ENCODE measurements around the gene SLAMF9.

SLAMF9 gene

DNA sequence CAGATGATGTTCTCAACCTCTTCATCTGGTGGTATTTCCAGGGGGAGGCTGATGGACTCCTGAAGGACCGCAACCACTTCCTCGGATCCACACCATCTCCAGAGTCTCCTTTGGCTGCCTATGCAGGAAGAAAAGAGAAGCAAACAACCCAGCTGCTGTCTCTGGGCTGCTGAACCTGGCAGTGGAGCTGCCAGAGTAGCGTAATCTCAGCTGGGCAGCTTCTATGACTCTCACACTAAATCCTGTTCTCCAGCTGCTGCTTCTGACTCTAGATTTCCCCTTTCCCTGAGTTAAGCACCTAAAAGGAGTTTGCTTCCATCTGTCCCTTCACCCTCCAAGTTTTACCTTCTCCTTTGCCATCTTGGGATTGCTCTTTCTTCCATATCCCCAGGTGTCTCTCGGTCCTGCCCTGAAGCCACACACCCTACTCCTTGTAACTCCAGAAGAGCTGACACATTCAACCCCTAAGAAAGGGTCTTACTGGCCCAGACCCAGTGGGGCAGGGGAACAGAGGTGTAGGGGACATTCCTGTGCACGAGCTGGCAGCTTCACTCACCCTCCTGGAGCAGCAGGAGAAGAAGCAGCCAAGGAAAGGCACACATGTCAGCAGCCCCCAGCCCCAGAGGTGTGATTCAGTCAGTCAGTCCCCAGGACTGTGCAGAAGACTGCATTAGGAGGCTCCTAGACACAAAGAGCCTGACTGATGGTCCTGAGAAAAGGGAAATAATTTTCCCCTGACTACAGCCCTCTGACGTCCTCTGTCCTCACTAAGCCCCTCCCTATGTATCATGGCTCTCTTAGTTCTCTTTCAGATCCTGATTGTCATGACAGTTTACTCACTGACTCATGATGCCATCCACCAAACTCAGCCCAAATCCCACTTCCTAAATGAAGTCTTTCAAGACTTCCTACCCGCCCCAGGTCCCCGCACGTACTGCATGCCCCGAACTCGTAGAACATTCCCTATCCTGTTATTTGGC is at the start of gene SLAMF9:
Gene SLAMF9, minus strand, starts transcription at position 702 of the 980 bp plus-strand sequence. Its CDS starts 100 bp downstream, at position 602.
- H3K4me3 ChIP-seq (ENCODE audit: low read length): 0 out of 2 replicates have a peak within 1 kb of the TSS, but pooled peaks have one; percentile 6
- no peaks in the 10 kb centered on the region for H3K79me2 ChIP-seq (ENCODE audit: low read length)
- no peaks in the 10 kb centered on the region for H4K20me1 ChIP-seq (ENCODE audit: insufficient read depth, low read length)
- no peaks in the 10 kb centered on the region for H3K9me3 ChIP-seq (ENCODE audit: insufficient read depth, low read length)
- no peaks in the 10 kb centered on the region for H3K36me3 ChIP-seq (replicated peaks; ENCODE audit: low read depth, low read length)
- H3K4me2 ChIP-seq (ENCODE audit: low read length): peak within 1 kb of the TSS; percentile 42
- TF ChIP-seq, protein P1, sequence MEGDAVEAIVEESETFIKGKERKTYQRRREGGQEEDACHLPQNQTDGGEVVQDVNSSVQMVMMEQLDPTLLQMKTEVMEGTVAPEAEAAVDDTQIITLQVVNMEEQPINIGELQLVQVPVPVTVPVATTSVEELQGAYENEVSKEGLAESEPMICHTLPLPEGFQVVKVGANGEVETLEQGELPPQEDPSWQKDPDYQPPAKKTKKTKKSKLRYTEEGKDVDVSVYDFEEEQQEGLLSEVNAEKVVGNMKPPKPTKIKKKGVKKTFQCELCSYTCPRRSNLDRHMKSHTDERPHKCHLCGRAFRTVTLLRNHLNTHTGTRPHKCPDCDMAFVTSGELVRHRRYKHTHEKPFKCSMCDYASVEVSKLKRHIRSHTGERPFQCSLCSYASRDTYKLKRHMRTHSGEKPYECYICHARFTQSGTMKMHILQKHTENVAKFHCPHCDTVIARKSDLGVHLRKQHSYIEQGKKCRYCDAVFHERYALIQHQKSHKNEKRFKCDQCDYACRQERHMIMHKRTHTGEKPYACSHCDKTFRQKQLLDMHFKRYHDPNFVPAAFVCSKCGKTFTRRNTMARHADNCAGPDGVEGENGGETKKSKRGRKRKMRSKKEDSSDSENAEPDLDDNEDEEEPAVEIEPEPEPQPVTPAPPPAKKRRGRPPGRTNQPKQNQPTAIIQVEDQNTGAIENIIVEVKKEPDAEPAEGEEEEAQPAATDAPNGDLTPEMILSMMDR (IDR thresholded peaks at IDR 0.05; ENCODE audit: low read depth, low read length): no peak
- TF ChIP-seq EZH2phosphoT487 (IDR thresholded peaks at IDR 0.05; ENCODE audit: low read depth): no peak
- no peak within 1 kb of the TSS for H3K9ac ChIP-seq (ENCODE audit: low read length)
- peaks cover 14% of the 10 kb centered on the region; the same call in 1 of the 2 replicates for H3K27me3 ChIP-seq (ENCODE audit: low read depth, low read length)
- 0 out of 2 replicates have a peak within 1 kb of the TSS, but pooled peaks have one; percentile 3 for H2AFZ ChIP-seq (ENCODE audit: low read depth, low read length)
- peaks cover 27% of the 10 kb centered on the region for H3K4me1 ChIP-seq (ENCODE audit: low read length)
- H3K27ac ChIP-seq (ENCODE audit: low read length): no peak within 1 kb of the TSS

DNA sequence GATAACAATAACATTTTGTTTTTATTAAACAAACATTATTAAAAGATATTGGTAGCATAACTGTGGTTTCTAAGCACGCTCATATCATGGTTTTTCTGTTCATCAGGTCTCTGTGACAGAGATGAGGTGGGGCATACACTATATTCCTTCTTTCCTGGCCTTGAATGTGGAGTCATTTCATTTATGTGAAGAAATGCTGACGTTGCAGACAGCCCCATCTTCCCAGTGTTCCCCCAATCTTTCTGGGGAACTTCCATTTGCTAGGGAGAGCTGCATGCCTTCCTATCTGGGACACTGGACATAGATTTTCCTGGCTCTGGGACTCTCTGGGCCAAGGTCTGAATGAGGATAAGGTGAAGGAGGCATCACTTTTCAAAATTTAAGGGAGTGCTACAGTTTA is 47.4 kb upstream of the SLAMF9 start:
- H3K27ac ChIP-seq (ENCODE audit: low read length): no peak overlapping the region
- no peaks in the 10 kb centered on the region for H3K9me3 ChIP-seq (ENCODE audit: insufficient read depth, low read length)
- H3K79me2 ChIP-seq (ENCODE audit: low read length): no peaks in the 10 kb centered on the region
- no peak overlapping the region for H3K4me3 ChIP-seq (ENCODE audit: low read length)
- no peak overlapping the region for H3K9ac ChIP-seq (ENCODE audit: low read length)
- no peaks in the 10 kb centered on the region for H4K20me1 ChIP-seq (ENCODE audit: insufficient read depth, low read length)
- H2AFZ ChIP-seq (ENCODE audit: low read depth, low read length): no peak overlapping the region
- H3K4me2 ChIP-seq (ENCODE audit: low read length): no peak overlapping the region
- TF ChIP-seq, protein P1 (IDR thresholded peaks at IDR 0.05; ENCODE audit: low read depth, low read length): no peak
- TF ChIP-seq EZH2phosphoT487 (IDR thresholded peaks at IDR 0.05; ENCODE audit: low read depth): no peak
- H3K36me3 ChIP-seq (replicated peaks; ENCODE audit: low read depth, low read length): no peaks in the 10 kb centered on the region
- H3K27me3 ChIP-seq (ENCODE audit: low read depth, low read length): peaks cover 38% of the 10 kb centered on the region
- no peaks in the 10 kb centered on the region for H3K4me1 ChIP-seq (ENCODE audit: low read length)

DNA sequence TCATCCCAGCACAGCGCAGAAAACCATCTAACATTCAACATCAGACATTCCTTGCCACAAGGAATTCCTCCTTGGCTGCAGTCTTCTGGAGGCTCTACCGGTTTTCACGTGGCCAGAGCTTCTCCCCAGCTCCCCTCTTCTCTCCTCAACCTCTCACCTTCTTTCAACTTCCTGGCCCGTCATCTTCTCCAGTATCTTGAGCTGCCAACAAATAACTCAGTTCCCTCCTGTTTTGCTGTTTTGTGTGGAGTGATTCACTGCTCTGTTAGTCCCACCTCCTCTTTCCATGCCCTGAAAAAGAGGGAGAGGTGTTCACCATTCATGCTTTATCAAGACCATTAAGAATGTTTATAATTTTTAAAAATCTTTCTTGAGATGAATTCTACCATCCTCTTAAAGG is 45.2 kb upstream of the SLAMF9 start:
- Histone ChIP-seq H3K27me3 (ENCODE audit: low read depth, low read length) (peaks cover 52% of the 10 kb centered on the region), H4K20me1 (ENCODE audit: insufficient read depth, low read length) (no peaks in the 10 kb centered on the region), H3K4me1 (ENCODE audit: low read length) (no peaks in the 10 kb centered on the region), H3K79me2 (ENCODE audit: low read length) (no peaks in the 10 kb centered on the region), H3K9me3 (ENCODE audit: insufficient read depth, low read length) (no peaks in the 10 kb centered on the region), H2AFZ (ENCODE audit: low read depth, low read length) (no peak overlapping the region), H3K4me2 (ENCODE audit: low read length) (no peak overlapping the region), H3K27ac (ENCODE audit: low read length) (no peak overlapping the region), H3K36me3 (replicated peaks; ENCODE audit: low read depth, low read length) (no peaks in the 10 kb centered on the region), H3K4me3 (ENCODE audit: low read length) (no peak overlapping the region), H3K9ac (ENCODE audit: low read length) (no peak overlapping the region)
- TF ChIP-seq, protein P1 (IDR thresholded peaks at IDR 0.05; ENCODE audit: low read depth, low read length): no peak
- no peak for TF ChIP-seq EZH2phosphoT487 (IDR thresholded peaks at IDR 0.05; ENCODE audit: low read depth)

DNA sequence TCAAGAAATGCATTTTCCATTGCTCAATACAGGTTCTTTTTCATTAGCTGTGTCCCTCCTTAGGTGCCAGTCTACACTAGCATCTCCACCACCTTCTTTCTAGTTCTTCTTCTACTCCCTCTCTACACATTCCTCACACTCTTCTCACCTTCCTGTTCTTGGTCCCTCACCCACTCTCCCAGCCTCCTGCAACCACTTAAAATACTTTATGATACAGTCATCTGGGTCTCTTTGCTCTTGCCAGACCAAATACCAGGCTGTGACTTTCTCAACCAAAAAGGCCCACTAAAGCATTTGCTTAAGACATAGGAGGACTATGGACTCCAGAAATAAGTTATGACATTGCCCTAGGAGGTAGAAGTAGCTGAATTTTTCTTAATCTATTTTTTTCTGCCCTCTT is 42.6 kb upstream of the SLAMF9 start:
- no peak overlapping the region for H2AFZ ChIP-seq (ENCODE audit: low read depth, low read length)
- no peaks in the 10 kb centered on the region for H3K36me3 ChIP-seq (replicated peaks; ENCODE audit: low read depth, low read length)
- no peaks in the 10 kb centered on the region for H3K79me2 ChIP-seq (ENCODE audit: low read length)
- peaks cover 55% of the 10 kb centered on the region for H3K27me3 ChIP-seq (ENCODE audit: low read depth, low read length)
- H3K4me2 ChIP-seq (ENCODE audit: low read length): no peak overlapping the region
- H3K4me1 ChIP-seq (ENCODE audit: low read length): peaks cover 2% of the 10 kb centered on the region; the same call in 1 of the 2 replicates
- H3K27ac ChIP-seq (ENCODE audit: low read length): no peak overlapping the region
- TF ChIP-seq EZH2phosphoT487 (IDR thresholded peaks at IDR 0.05; ENCODE audit: low read depth): no peak
- TF ChIP-seq, protein P1 (IDR thresholded peaks at IDR 0.05; ENCODE audit: low read depth, low read length): no peak
- no peak overlapping the region for H3K9ac ChIP-seq (ENCODE audit: low read length)
- H3K4me3 ChIP-seq (ENCODE audit: low read length): no peak overlapping the region
- H4K20me1 ChIP-seq (ENCODE audit: insufficient read depth, low read length): no peaks in the 10 kb centered on the region
- no peaks in the 10 kb centered on the region for H3K9me3 ChIP-seq (ENCODE audit: insufficient read depth, low read length)

Data from OCI-LY3 (cell line).